ENCODE measurements around the gene ALDH1A1. TPM values are rescaled to one million over a fixed set of nuclear protein-coding genes. Genes with fewer than 3 reads are reported as not detected.
A peak's percentile ranks its signal among the peaks of the same experiment; 100 is the strongest.

ALDH1A1 gene
- total RNA-seq, 4 donors from 2014 or later, result 23.3 to 42.8 (median 30.9) TPM

GRCh38 chr9:72912476-72913381, 40.1 kb downstream of the ALDH1A1 start:
- H3K27ac ChIP-seq, result peak overlapping the region; percentile 10 to 54 (median 44)
- no peak overlapping the region for H3K4me3 ChIP-seq
- no peaks in the 10 kb centered on the region for H3K36me3 ChIP-seq
- in situ Hi-C loops (cut with MboI; ENCODE audit: low sequenced_read_pairs in 4 of 4), result no loop called here
- intact Hi-C loops (cut with DNase I; ENCODE audit: low total_unique reads), result no loop called here
- DNase-seq (no peak), ATAC-seq (peak; percentile 41 to 52)
- H3K27me3 ChIP-seq, result no peaks in the 10 kb centered on the region
- no peaks in the 10 kb centered on the region for H3K9me3 ChIP-seq
- TF ChIP-seq POLR2A (IDR thresholded peaks at IDR 0.05) (no peak), CTCF (IDR thresholded peaks at IDR 0.05 in 4 of 5, conservative IDR thresholded peaks at IDR 0.05 in 1 of 5) (no peak)
- no peaks in the 10 kb centered on the region for H3K4me1 ChIP-seq

- ATAC-seq (no peak), DNase-seq (no peak)
- H3K9me3 ChIP-seq, result no peaks in the 10 kb centered on the region
- H3K36me3 ChIP-seq, result no peaks in the 10 kb centered on the region
- intact Hi-C loops (cut with DNase I; ENCODE audit: low total_unique reads) (no loop called here), in situ Hi-C loops (cut with MboI; ENCODE audit: low sequenced_read_pairs in 4 of 4) (no loop called here)
- H3K27ac ChIP-seq, result no peak overlapping the region
- no peaks in the 10 kb centered on the region for H3K4me1 ChIP-seq
- no peak overlapping the region for H3K4me3 ChIP-seq
- H3K27me3 ChIP-seq, result no peaks in the 10 kb centered on the region
- TF ChIP-seq POLR2A (IDR thresholded peaks at IDR 0.05), result no peak
- no peak for TF ChIP-seq CTCF (IDR thresholded peaks at IDR 0.05 in 4 of 5, conservative IDR thresholded peaks at IDR 0.05 in 1 of 5)
Observed at GRCh38 chr9:72911816-72912215, 41.0 kb downstream of the ALDH1A1 start.

- TF ChIP-seq POLR2A (IDR thresholded peaks at IDR 0.05) (no peak), CTCF (IDR thresholded peaks at IDR 0.05 in 4 of 5, conservative IDR thresholded peaks at IDR 0.05 in 1 of 5) (no peak)
- Histone ChIP-seq H3K36me3 (no peaks in the 10 kb centered on the region), H3K4me1 (no peaks in the 10 kb centered on the region), H3K27me3 (no peaks in the 10 kb centered on the region), H3K4me3 (no peak overlapping the region), H3K27ac (no peak overlapping the region), H3K9me3 (no peaks in the 10 kb centered on the region)
- DNase-seq (no peak), ATAC-seq (no peak)
- intact Hi-C loops (cut with DNase I; ENCODE audit: low total_unique reads) (no loop called here), in situ Hi-C loops (cut with MboI; ENCODE audit: low sequenced_read_pairs in 4 of 4) (no loop called here)
Observed at GRCh38 chr9:72911247-72911775, 41.5 kb downstream of the ALDH1A1 start.

GRCh38 chr9:72909428-72909827, 43.4 kb downstream of the ALDH1A1 start:
- no peaks in the 10 kb centered on the region for H3K9me3 ChIP-seq
- ATAC-seq (no peak), DNase-seq (no peak)
- in situ Hi-C loops (cut with MboI; ENCODE audit: low sequenced_read_pairs in 4 of 4) (no loop called here), intact Hi-C loops (cut with DNase I; ENCODE audit: low total_unique reads) (no loop called here)
- no peaks in the 10 kb centered on the region for H3K27me3 ChIP-seq
- H3K27ac ChIP-seq, result no peak overlapping the region
- no peaks in the 10 kb centered on the region for H3K36me3 ChIP-seq
- H3K4me1 ChIP-seq, result no peaks in the 10 kb centered on the region
- no peak for TF ChIP-seq POLR2A (IDR thresholded peaks at IDR 0.05)
- no peak for TF ChIP-seq CTCF (IDR thresholded peaks at IDR 0.05 in 4 of 5, conservative IDR thresholded peaks at IDR 0.05 in 1 of 5)
- no peak overlapping the region for H3K4me3 ChIP-seq
